ENCODE measurements around the gene INAVA. TPM values are rescaled to one million over a fixed set of nuclear protein-coding genes. Genes with fewer than 3 reads are reported as not detected.

INAVA gene
- polyA plus RNA-seq, 2 of the 4 experiments (the other 2 are of a cell fraction) = 40.0 to 43.7 TPM

DNA sequence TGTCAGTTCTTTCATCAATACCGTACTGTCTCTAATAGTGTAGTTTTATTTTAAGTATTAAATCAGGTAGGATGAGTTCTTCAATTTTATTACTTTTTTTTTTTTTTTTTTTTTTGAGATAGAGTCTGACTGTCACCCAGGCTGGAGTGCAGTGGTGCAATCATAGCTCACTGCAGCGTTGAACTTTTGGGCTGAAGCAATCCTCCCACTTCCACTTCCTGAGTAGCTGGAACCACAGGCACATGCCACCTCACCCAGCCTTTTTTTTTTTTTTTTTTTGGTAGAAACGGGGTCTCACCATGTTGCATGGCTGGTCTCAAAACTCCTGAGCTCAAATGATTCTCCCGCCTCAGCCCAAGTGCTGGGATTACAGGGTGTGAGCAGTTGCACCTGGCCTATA lies 44.3 kb downstream of the INAVA start:
- ATAC-seq = no peak
- 60% methylated on average over 4 of the region's 4 CpGs for WGBS (ENCODE audit: missing lambda C conversion rate)
- FAIRE-seq = no peak
- no peak overlapping the region for H3K4me3 ChIP-seq
- ChIA-PET POLR2A (no interaction called here), CTCF (interaction anchor here (0.7 to 0.8 kb wide), 2 partner anchors 13 to 22 kb away, joined by 3 to 5 read pairs; no protein-coding TSS in a partner anchor)
- no peak for TF ChIP-seq BHLHE40 (IDR thresholded peaks at IDR 0.05; ENCODE audit: low read depth, low read length)
- no peak for DNase-seq (ENCODE audit: low read depth in 1 of 2, low spot score in 1 of 2)
- H3K27ac ChIP-seq = no peak overlapping the region
- 0 out of 3 replicates have a peak, but pooled peaks cover 5% of the 10 kb centered on the region for H3K9me3 ChIP-seq
- no peaks in the 10 kb centered on the region for H3K4me1 ChIP-seq
- H3K4me2 ChIP-seq = no peak overlapping the region

DNA sequence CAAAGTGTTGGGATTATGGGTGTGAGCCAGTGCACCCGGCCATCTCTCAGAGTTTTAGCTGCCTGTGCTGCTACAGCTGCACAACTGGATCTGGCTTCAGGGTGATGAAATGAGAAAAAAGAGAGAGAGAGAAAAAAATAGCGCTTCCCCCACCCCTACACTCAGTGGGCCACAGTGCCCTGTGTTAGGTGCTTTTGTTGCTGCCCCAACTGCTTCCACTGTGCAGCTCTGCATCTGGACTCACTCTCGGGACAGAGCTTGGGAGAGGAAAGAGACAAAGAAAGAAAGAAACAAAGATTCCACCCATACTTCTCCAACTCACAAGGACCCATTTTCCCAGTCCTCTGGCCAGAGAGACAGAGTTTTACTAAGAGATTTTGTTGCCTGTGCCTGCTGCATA lies 50.4 kb downstream of the INAVA start:
- H3K4me2 ChIP-seq = no peak overlapping the region
- no peak for ATAC-seq
- H3K4me3 ChIP-seq = no peak overlapping the region
- 68% methylated on average over 3 of the region's 3 CpGs for WGBS (ENCODE audit: missing lambda C conversion rate)
- FAIRE-seq = no peak
- H3K4me1 ChIP-seq = no peaks in the 10 kb centered on the region
- CTCF ChIA-PET = interaction anchor here (0.8 to 3.2 kb wide), 2 partner anchors 21 to 27 kb away, joined by 3 to 13 read pairs; no protein-coding TSS in a partner anchor
- DNase-seq (ENCODE audit: low read depth in 1 of 2, low spot score in 1 of 2) = no peak
- H3K27ac ChIP-seq = no peak overlapping the region
- no peak for TF ChIP-seq JUNB (IDR thresholded peaks at IDR 0.05)
- POLR2A ChIA-PET = no interaction called here
- peaks cover 26% of the 10 kb centered on the region for H3K9me3 ChIP-seq

GRCh38 chr1:200947059-200947566 lies 52.4 kb downstream of the INAVA start:
- H3K4me2 ChIP-seq = no peak overlapping the region
- DNase-seq (ENCODE audit: low read depth in 1 of 2, low spot score in 1 of 2) = no peak
- TF ChIP-seq FOSL2 (IDR thresholded peaks at IDR 0.05) (no peak), FOSL2 (CRISPR knock-in tag; IDR thresholded peaks at IDR 0.05) (0 out of 2 replicates have a peak, but pooled peaks have one; percentile 16), MAZ (IDR thresholded peaks at IDR 0.05; ENCODE audit: borderline replicate concordance, low read depth, low read length) (no peak)
- no peak overlapping the region for H3K27ac ChIP-seq
- FAIRE-seq = no peak
- H3K4me1 ChIP-seq = no peaks in the 10 kb centered on the region
- H3K9me3 ChIP-seq = peaks cover 20% of the 10 kb centered on the region
- 63% methylated on average over 3 of the region's 3 CpGs for WGBS (ENCODE audit: missing lambda C conversion rate)
- H3K4me3 ChIP-seq = no peak overlapping the region
- CTCF ChIA-PET = interaction anchor here (1.0 to 1.5 kb wide), 2 partner anchors 25 to 139 kb away, joined by 4 read pairs; no protein-coding TSS in a partner anchor
- ATAC-seq = no peak
- POLR2A ChIA-PET = no interaction called here

- WGBS (ENCODE audit: missing lambda C conversion rate) = 88% methylated on average over 8 of the region's 8 CpGs
- no peak overlapping the region for H3K4me2 ChIP-seq
These were observed 54.9 kb downstream of the INAVA start for GRCh38 chr1:200949626-200950025.

GRCh38 chr1:200951016-200951415 lies 56.3 kb downstream of the INAVA start:
- Histone ChIP-seq H3K27ac (no peak overlapping the region), H3K9me3 (peaks cover 17% of the 10 kb centered on the region), H3K4me2 (no peak overlapping the region), H3K4me1 (no peaks in the 10 kb centered on the region), H3K4me3 (no peak overlapping the region)
- POLR2A ChIA-PET = no interaction called here
- no peak for DNase-seq (ENCODE audit: low read depth in 1 of 2, low spot score in 1 of 2)
- WGBS (ENCODE audit: missing lambda C conversion rate) = 84% methylated on average over 2 of the region's 2 CpGs
- CTCF ChIA-PET = interaction anchor here (0.6 to 4.8 kb wide), 3 partner anchors 21 to 214 kb away, joined by 4 to 23 read pairs (median 5); no protein-coding TSS in a partner anchor
- no peak for FAIRE-seq
- ATAC-seq = no peak
- TF ChIP-seq, protein P1, sequence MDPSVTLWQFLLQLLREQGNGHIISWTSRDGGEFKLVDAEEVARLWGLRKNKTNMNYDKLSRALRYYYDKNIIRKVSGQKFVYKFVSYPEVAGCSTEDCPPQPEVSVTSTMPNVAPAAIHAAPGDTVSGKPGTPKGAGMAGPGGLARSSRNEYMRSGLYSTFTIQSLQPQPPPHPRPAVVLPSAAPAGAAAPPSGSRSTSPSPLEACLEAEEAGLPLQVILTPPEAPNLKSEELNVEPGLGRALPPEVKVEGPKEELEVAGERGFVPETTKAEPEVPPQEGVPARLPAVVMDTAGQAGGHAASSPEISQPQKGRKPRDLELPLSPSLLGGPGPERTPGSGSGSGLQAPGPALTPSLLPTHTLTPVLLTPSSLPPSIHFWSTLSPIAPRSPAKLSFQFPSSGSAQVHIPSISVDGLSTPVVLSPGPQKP (IDR thresholded peaks at IDR 0.05; ENCODE audit: low read depth, low read length) = no peak
- TF ChIP-seq RAD21 (conservative IDR thresholded peaks at IDR 0.05 in 1 of 2, IDR thresholded peaks at IDR 0.05 in 1 of 2) (no peak), FOSL2 (IDR thresholded peaks at IDR 0.05) (no peak), FOSL2 (CRISPR knock-in tag; IDR thresholded peaks at IDR 0.05) (no peak), MAFK (IDR thresholded peaks at IDR 0.05; ENCODE audit: partially characterized antibody) (no peak), POLR2AphosphoS2 (conservative IDR thresholded peaks at IDR 0.05; ENCODE audit: low read length) (no peak), SMC3 (IDR thresholded peaks at IDR 0.05) (no peak), SREBF2 (IDR thresholded peaks at IDR 0.05) (no peak), CHD2 (IDR thresholded peaks at IDR 0.05; ENCODE audit: low read length, partially characterized antibody) (no peak), E2F6 (IDR thresholded peaks at IDR 0.05; ENCODE audit: borderline replicate concordance, low read depth) (no peak), NR3C1 (IDR thresholded peaks at IDR 0.05) (no peak), TP53 (CRISPR knock-in tag; IDR thresholded peaks at IDR 0.05) (no peak), ZSCAN20 (CRISPR knock-in tag; IDR thresholded peaks at IDR 0.05) (no peak)
- TF ChIP-seq, protein P2, sequence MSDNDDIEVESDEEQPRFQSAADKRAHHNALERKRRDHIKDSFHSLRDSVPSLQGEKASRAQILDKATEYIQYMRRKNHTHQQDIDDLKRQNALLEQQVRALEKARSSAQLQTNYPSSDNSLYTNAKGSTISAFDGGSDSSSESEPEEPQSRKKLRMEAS (IDR thresholded peaks at IDR 0.05) = no peak

More at GRCh38 chr1:200949626-200950025, 54.9 kb downstream of the INAVA start:
- no peak for DNase-seq (ENCODE audit: low read depth in 1 of 2, low spot score in 1 of 2)
- CTCF ChIA-PET = interaction anchor here (1.6 to 4.8 kb wide), 2 partner anchors 22 to 164 kb away, joined by 4 to 23 read pairs; no protein-coding TSS in a partner anchor
- Histone ChIP-seq H3K4me3 (no peak overlapping the region), H3K9me3 (peaks cover 20% of the 10 kb centered on the region), H3K4me1 (no peaks in the 10 kb centered on the region), H3K27ac (no peak overlapping the region)
- POLR2A ChIA-PET = no interaction called here
- FAIRE-seq = no peak
- ATAC-seq = no peak
- TF ChIP-seq NFE2L2 (conservative IDR thresholded peaks at IDR 0.05; ENCODE audit: low read length) (no peak), RNF2 (IDR thresholded peaks at IDR 0.05; ENCODE audit: borderline replicate concordance, low read depth) (no peak), NPAS2 (CRISPR knock-in tag; IDR thresholded peaks at IDR 0.05; ENCODE audit: borderline replicate concordance) (no peak), PHF8 (IDR thresholded peaks at IDR 0.05; ENCODE audit: borderline replicate concordance, low read depth) (no peak), CHD4 (IDR thresholded peaks at IDR 0.05; ENCODE audit: borderline replicate concordance) (no peak), TFCP2L1 (CRISPR knock-in tag; IDR thresholded peaks at IDR 0.05) (no peak), MAZ (IDR thresholded peaks at IDR 0.05; ENCODE audit: borderline replicate concordance, low read depth, low read length) (no peak), CHD2 (IDR thresholded peaks at IDR 0.05; ENCODE audit: low read length, partially characterized antibody) (no peak)
- TF ChIP-seq, protein P1 (IDR thresholded peaks at IDR 0.05; ENCODE audit: low read depth, low read length) = no peak
- TF ChIP-seq, protein P3, sequence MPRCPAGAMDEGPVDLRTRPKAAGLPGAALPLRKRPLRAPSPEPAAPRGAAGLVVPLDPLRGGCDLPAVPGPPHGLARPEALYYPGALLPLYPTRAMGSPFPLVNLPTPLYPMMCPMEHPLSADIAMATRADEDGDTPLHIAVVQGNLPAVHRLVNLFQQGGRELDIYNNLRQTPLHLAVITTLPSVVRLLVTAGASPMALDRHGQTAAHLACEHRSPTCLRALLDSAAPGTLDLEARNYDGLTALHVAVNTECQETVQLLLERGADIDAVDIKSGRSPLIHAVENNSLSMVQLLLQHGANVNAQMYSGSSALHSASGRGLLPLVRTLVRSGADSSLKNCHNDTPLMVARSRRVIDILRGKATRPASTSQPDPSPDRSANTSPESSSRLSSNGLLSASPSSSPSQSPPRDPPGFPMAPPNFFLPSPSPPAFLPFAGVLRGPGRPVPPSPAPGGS (IDR thresholded peaks at IDR 0.05) = no peak
